ENCODE results near the gene PPTC7.

GRCh38 chr12:110514363-110514762 is 68.8 kb downstream of the PPTC7 start:
- TF ChIP-seq ZNF7 (CRISPR knock-in tag; IDR thresholded peaks at IDR 0.05), result no peak
- TF ChIP-seq HMGXB3 (CRISPR knock-in tag; IDR thresholded peaks at IDR 0.05; ENCODE audit: borderline replicate concordance), result no peak
- no peak for TF ChIP-seq ZBTB49 (CRISPR knock-in tag; IDR thresholded peaks at IDR 0.05; ENCODE audit: borderline replicate concordance)
- TF ChIP-seq ZFX (CRISPR knock-in tag; IDR thresholded peaks at IDR 0.05; ENCODE audit: low read depth), result no peak
- no peak for TF ChIP-seq KIAA2018 (CRISPR knock-in tag; IDR thresholded peaks at IDR 0.05; ENCODE audit: borderline replicate concordance)
- TF ChIP-seq MAFK (conservative IDR thresholded peaks at IDR 0.05 in 1 of 2, IDR thresholded peaks at IDR 0.05 in 1 of 2; ENCODE audit: low read length in 2 of 2), result no peak
- TF ChIP-seq BRCA1 (CRISPR knock-in tag; IDR thresholded peaks at IDR 0.05), result no peak
- TF ChIP-seq GMEB1 (CRISPR knock-in tag; IDR thresholded peaks at IDR 0.05; ENCODE audit: borderline replicate concordance), result no peak
- TF ChIP-seq ZSCAN20 (CRISPR knock-in tag; IDR thresholded peaks at IDR 0.05; ENCODE audit: borderline replicate concordance), result no peak
- no peak for TF ChIP-seq CC2D1A (CRISPR knock-in tag; IDR thresholded peaks at IDR 0.05)
- TF ChIP-seq ZHX1 (CRISPR knock-in tag; IDR thresholded peaks at IDR 0.05; ENCODE audit: low read depth), result no peak
- TF ChIP-seq HIVEP1 (CRISPR knock-in tag; IDR thresholded peaks at IDR 0.05), result no peak
